SK-N-DZ (cell line): ENCODE data around the gene AP1S1.
"Not testable (repeated sequence)": the region's sequence is repeated elsewhere in the genome, so short reads cannot be mapped to it uniquely, and the experiment has no call there.

Source experiments
- DNase-seq: peaks from one replicate; pipeline ENCODE4 v3.0.0-alpha.2; 2015; ENCODE audit warnings: low spot score
- small RNA-seq, 2 experiments: library from RNA; depleted of rRNA; stranded (forward); fragments of <200 nt; gene quantifications; one replicate each; pipeline ENCODE3, GENCODE V24; 2014

The AP1S1 gene

GRCh38 chr7:101200862-101201599 lies 46.8 kb downstream of the AP1S1 start, which contains the start of gene MOGAT3:
Gene MOGAT3 (minus strand): TSS chr7:101201036. CDS start chr7:101200854, 182 bp downstream.
- DNase-seq: no peak

- DNase-seq: no peak
Observed at GRCh38 chr7:101201695-101202602, 47.7 kb downstream of the AP1S1 start.

GRCh38 chr7:101202603-101202918 lies 48.3 kb downstream of the AP1S1 start:
- DNase-seq: no peak

GRCh38 chr7:101203740-101204738 lies 49.8 kb downstream of the AP1S1 start:
- DNase-seq: not testable (repeated sequence)

GRCh38 chr7:101205901-101206664 lies 51.8 kb downstream of the AP1S1 start:
- no peak for DNase-seq

- no peak for DNase-seq
Observed at GRCh38 chr7:101206665-101207042, 52.4 kb downstream of the AP1S1 start.

- DNase-seq: no peak
Observed at GRCh38 chr7:101207459-101207858, 53.2 kb downstream of the AP1S1 start.

GRCh38 chr7:101208794-101209193 lies 54.5 kb downstream of the AP1S1 start:
- no peak for DNase-seq

- no peak for DNase-seq
Observed at GRCh38 chr7:101210143-101210542, 55.9 kb downstream of the AP1S1 start.

Small RNAs within 50 kb of the gene (small RNA-seq; reads per million reads assigned to genes)
- gene MIR4653: 0 reads per million in 2 experiments
